Sigmoid colon (tissue), 4 donors: ENCODE results near the gene COBL.

Experiments
- CTCF ChIP-seq, 4 experiments: fragments of 450-650 bp in 3 of 4; fragments of 200-600 bp in 1 of 4; IDR thresholded peaks; one replicate each; pipeline ENCODE4 v1.5.1; 2016 to 2019; ENCODE audit warnings: antibody characterized with exemption in 4 of 4, mild to moderate bottlenecking in 3 of 4, moderate library complexity in 2 of 4
- POLR2A ChIP-seq, 2 donors: fragments of 450-650 bp; IDR thresholded peaks; one replicate each; pipeline ENCODE4 v1.6.1; 2016; ENCODE audit warnings: antibody characterized with exemption in 2 of 2, mild to moderate bottlenecking in 2 of 2, moderate library complexity in 2 of 2
- POLR2AphosphoS5 ChIP-seq, 4 donors: sonication (generic); formaldehyde crosslinking; IDR thresholded peaks; one replicate each; pipeline ENCODE4 v1.6.1; 2017; ENCODE audit warnings: antibody characterized with exemption in 4 of 4

GRCh38 chr7:51256209-51256781 lies 60.3 kb downstream of the COBL start:
- no peak for TF ChIP-seq CTCF (IDR thresholded peaks at IDR 0.05)
- TF ChIP-seq POLR2AphosphoS5 (IDR thresholded peaks at IDR 0.05) = no peak
- no peak for TF ChIP-seq POLR2A (IDR thresholded peaks at IDR 0.05)
